Thoracic aorta (tissue), 2 donors: ENCODE measurements around the gene VAV2. TPM values are rescaled to one million over a fixed set of nuclear protein-coding genes. Genes with fewer than 3 reads are reported as not detected.

ENCODE experiments used
- ATAC-seq: fragments of 150-250 bp; one replicate; pipeline ENCODE4 v1.8.0; 2017; ENCODE audit warnings: low read depth; ENCODE audit not compliant: insufficient number of reproducible peaks, low FRiP score
- DNase-seq: peaks from one replicate; pipeline ENCODE4 v3.0.0-alpha.2; 2020; ENCODE audit warnings: low spot score
- H3K27ac ChIP-seq, 2 donors: fragments of 200-600 bp; sonication (generic); 1 replicate in 1 of 2; 2 replicates in 1 of 2; pipeline ENCODE4 v1.5.1; 2016; ENCODE audit warnings: mild to moderate bottlenecking in 2 of 2, moderate library complexity in 2 of 2
- H3K27me3 ChIP-seq: fragments of 200-600 bp; sonication (generic); replicated peaks from 2 replicates; pipeline ENCODE4 v1.6.0; 2016; ENCODE audit warnings: mild to moderate bottlenecking; ENCODE audit not compliant: insufficient read depth
- H3K36me3 ChIP-seq: fragments of 200-600 bp; sonication (generic); one replicate; pipeline ENCODE4 v1.5.1; 2016
- H3K4me1 ChIP-seq, 2 donors: fragments of 200-600 bp; sonication (generic); 1 replicate in 1 of 2; 2 replicates in 1 of 2; pipeline versions ENCODE4 v1.5.1 to v1.6.0; 2016; ENCODE audit warnings: low read depth in 2 of 2, mild to moderate bottlenecking in 1 of 2; ENCODE audit not compliant: control insufficient read depth in 1 of 2
- H3K4me3 ChIP-seq: fragments of 200-600 bp; sonication (generic); 2 replicates; pipeline ENCODE4 v1.5.1; 2016; ENCODE audit warnings: mild to moderate bottlenecking
- H3K9me3 ChIP-seq: fragments of 200-600 bp; sonication (generic); 2 replicates; pipeline ENCODE4 v1.5.1; 2016
- total RNA-seq, 2 donors: library from RNA; depleted of rRNA; stranded (reverse); fragments of >200 nt; gene quantifications; one replicate each; pipeline versions ENCODE4 v1.1.0 to v1.2.3, GENCODE V29; 2016
- TF ChIP-seq, protein P1 (sequence below): fragments of 200-600 bp; sonication (generic); IDR thresholded peaks from one replicate; pipeline ENCODE4 v1.5.1; 2019; ENCODE audit warnings: antibody characterized with exemption

VAV2 gene
- total RNA-seq, 2 donors from 2014 or later, result 10.1 to 11.5 TPM

DNA sequence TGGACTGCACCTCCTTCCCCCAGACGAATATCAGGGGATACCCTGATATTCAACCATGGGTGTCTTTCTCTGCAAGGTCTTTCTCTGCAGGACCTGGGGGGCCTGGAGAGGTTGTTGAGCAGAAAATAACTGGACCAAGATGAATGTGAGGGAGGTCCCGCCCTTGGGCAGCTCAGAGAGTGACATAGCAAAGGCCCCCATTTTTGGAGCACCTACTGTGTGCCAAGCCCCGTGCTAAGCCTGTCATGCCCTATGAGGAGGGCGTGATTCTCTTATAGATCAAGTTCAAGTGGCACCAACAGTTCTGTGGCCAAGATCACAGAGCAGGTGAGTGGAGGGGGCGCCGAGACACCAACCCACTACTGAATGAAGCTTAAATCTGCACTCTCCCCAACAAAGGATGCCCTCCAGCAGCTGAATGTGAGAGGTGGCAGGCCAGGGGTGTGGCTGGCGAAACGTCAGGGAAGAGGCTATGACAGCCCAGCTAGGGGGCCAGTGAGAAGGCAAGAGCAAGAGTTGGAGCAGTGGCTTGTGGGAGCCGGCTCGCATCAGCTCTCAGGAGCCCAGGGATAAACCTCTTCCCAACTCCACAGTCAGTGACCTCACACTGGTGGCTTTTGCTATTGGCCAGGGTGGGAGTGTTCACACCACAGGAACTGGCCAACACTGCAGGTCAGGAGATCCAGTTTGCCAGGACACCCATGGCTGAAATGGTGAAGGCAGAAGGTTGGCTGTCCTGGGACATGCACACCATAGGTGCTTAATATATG lies 259.3 kb downstream of the VAV2 start:
- DNase-seq (no peak), ATAC-seq (no peak)
- Histone ChIP-seq H3K4me3 (no peak overlapping the region), H3K36me3 (no peaks in the 10 kb centered on the region), H3K9me3 (no peaks in the 10 kb centered on the region), H3K27ac (no peak overlapping the region), H3K27me3 (no peaks in the 10 kb centered on the region), H3K4me1 (peaks cover 2 to 4% of the 10 kb centered on the region in 2 donors)
- TF ChIP-seq, protein P1, sequence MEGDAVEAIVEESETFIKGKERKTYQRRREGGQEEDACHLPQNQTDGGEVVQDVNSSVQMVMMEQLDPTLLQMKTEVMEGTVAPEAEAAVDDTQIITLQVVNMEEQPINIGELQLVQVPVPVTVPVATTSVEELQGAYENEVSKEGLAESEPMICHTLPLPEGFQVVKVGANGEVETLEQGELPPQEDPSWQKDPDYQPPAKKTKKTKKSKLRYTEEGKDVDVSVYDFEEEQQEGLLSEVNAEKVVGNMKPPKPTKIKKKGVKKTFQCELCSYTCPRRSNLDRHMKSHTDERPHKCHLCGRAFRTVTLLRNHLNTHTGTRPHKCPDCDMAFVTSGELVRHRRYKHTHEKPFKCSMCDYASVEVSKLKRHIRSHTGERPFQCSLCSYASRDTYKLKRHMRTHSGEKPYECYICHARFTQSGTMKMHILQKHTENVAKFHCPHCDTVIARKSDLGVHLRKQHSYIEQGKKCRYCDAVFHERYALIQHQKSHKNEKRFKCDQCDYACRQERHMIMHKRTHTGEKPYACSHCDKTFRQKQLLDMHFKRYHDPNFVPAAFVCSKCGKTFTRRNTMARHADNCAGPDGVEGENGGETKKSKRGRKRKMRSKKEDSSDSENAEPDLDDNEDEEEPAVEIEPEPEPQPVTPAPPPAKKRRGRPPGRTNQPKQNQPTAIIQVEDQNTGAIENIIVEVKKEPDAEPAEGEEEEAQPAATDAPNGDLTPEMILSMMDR, result no peak

DNA sequence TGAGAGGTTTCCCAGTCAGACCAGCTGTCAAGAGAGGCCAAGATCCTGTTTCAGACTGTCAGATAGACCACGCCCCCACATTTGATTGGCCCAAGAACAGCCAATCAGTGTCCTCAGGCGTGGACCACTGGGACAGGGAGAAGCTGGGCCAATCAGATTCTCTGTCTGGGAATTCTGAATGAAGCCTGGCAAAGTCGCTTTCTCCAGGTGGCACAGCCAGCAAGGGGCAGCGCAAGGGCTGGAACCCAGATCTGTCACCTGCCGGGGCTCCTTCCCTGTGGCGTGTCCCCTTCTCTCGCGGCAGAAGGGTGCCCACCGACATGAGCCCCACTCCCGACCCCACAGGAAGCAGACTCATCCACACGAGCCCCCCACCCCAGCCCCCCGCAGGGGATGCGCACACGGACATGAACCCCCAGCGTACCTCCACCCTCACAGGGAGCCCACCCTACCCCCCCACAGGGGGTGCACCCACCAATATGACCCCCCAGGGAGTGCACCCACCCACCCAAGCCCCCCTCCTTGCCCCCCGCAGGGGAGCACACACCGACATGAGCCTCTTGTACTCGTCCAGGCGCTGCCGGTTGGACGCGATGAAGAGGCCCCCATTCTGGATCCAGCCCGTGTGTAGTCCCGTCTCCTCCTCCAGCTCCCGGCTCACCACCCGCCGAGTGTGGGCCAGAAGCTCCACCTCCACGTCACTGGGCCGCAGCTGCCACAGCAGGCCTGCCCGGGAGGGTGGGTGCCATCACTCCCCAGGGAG lies 260.1 kb downstream of the VAV2 start:
- Histone ChIP-seq H3K27ac (no peak overlapping the region), H3K4me1 (no peaks in the 10 kb centered on the region), H3K27me3 (no peaks in the 10 kb centered on the region), H3K36me3 (no peaks in the 10 kb centered on the region), H3K9me3 (no peaks in the 10 kb centered on the region), H3K4me3 (no peak overlapping the region)
- ATAC-seq (no peak), DNase-seq (no peak)
- TF ChIP-seq, protein P1, result no peak

DNA sequence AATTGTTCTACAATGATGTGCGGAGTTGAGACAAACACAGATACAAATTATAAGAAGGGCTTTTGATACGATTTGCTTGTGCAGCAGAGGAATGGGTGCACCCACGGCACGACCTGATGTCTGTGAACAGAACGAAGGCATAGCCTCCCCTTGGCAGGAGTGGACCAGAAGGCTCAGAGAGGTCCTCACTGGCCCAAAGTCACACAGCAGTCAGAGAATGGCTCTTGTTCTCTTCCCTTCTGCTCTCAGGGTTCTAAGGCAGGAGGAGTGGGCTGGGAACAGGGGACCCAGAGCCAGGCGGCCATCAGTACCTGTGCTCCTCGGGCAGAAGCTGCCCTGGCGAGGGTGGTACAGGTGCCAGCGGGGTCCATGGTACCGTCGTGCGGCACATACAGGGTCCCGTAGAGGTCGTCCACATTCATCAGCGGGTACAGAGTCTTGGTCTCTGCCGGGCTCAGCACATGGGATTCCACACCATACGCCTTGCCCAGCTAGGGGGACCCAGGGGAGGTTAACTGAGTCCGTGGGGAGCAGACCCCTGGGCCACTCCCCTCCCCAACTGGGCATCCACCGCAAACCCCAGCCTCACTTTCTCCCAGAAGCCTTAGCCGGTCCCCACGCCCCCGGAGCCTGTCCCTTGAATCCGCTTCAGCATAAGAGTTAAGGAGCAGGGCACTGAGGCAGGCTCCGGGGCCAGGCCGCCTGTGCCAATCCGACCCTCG lies 261.0 kb downstream of the VAV2 start:
- Histone ChIP-seq H3K27me3 (no peaks in the 10 kb centered on the region), H3K9me3 (no peaks in the 10 kb centered on the region), H3K27ac (no peak overlapping the region), H3K4me1 (no peaks in the 10 kb centered on the region), H3K36me3 (no peaks in the 10 kb centered on the region), H3K4me3 (no peak overlapping the region)
- ATAC-seq, result no peak
- DNase-seq, result no peak
- TF ChIP-seq, protein P1, result no peak

DNA sequence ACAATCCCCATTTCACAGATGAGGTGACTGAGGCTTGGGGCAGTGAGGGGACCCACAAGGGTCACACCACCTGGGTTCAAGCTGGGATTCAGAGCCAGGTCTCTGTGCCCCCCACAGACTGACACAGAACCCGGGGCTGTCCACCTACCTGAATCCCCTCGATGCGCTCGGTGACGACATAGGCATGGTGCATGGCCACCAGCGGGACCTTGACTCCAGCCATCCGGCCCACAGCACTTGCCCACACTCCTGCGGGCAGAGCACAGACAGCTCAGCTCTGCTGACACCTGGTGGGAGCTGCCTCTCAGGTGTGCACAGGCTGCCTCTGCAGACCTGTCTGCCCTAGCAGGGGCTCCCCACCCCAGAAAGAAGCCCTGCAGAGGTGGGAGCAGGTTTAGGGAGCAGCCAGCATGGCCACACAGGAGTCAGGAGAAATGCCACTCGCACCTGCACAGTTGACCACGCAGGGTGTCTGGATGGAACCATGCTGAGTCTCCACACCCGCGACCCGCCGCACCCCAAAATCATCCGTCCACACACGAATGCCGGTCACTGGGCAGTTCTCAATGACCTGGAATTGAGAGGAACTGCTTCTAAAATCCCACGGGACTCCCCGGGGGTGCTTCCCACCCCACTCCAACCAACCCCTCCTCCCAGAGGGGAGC lies 262.4 kb downstream of the VAV2 start:
- H3K27ac ChIP-seq, result no peak overlapping the region
- H3K9me3 ChIP-seq, result no peaks in the 10 kb centered on the region
- DNase-seq (no peak), ATAC-seq (no peak)
- no peaks in the 10 kb centered on the region for H3K4me1 ChIP-seq
- TF ChIP-seq, protein P1, result no peak
- no peaks in the 10 kb centered on the region for H3K27me3 ChIP-seq
- no peaks in the 10 kb centered on the region for H3K36me3 ChIP-seq
- H3K4me3 ChIP-seq, result no peak overlapping the region
